GM21447 (cell line): ENCODE measurements around the gene GID8.
A peak's percentile ranks its signal among the peaks of the same experiment; 100 is the strongest.

ENCODE experiments used
- ATAC-seq: cut with Tn5 transposase; IDR thresholded peaks from one replicate; pipeline ENCODE4 v1.9.1; 2021; ENCODE audit not compliant: unreplicated experiment

The GID8 gene

DNA sequence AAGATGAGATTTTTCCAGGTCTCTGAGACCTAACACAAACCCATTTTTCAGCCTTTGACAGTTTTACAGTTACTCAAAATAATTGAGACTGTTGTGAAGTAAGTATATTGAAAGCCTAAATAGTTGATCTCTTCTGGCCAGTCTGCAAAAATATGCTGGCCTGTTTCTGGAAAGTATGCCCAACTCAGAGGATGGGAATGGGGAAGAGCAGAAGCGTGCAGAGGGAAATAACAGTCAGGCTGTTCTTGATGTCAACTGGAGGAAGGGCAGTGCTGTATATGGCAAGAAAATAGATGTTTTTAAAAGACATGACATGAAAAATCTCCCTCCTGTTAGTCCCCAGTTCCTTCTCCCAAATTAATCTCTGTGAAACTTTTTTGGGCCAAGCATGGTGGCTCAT, 3.8 kb downstream of the GID8 start:
- ATAC-seq = no peak

DNA sequence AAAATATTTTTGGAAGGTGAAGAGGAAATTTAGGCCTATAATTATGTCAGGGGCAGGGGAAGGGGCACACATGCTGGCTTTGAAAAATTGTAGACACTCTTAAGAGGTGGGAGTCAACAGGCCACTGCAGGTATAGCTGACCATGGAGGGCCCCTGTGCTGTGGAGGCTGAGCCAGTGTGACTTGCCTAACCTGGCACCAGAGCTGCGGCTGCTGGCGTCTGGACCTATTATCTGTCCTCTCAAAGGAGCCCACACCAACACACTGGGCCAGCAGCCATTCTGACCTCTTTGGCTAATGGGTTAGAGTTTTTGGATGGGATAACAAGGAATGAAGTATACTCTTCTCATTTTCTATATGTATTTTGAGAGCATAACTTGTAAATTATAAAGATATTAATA, 4.5 kb downstream of the GID8 start:
- no peak for ATAC-seq

DNA sequence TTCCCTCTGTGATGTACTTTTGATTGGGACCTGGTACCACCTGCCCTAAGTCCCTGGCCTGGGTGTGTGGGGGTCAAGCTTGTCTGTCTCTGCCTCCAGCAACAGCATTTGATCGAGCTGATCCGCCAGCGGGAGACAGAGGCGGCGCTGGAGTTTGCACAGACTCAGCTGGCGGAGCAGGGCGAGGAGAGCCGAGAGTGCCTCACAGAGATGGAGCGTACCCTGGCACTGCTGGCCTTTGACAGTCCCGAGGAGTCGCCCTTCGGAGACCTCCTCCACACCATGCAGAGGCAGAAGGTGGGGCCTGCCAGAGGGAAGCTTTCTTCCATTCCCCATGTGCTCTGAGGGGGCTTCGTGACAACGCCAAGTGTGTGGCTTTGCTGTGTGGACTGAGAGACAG, 5.4 kb downstream of the GID8 start:
- no peak for ATAC-seq

DNA sequence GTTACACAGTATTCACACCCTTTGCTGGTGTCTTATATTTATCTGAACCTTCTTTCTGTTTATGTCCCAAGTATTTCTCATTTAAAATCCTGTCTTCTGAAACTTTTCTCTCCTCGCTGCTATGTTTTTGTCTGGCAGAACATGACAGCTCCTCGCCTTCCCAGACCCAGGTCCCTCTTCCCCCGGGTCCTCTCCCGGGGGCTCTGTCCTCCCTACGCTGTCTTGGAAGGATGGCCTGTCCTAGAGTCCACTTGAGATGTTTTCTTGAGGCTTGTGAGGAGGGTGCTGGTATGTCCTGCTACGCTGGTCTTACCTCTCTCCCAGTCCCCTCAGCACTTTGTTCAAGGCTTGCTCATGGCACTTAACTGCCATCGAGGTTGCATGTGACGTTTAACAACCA, 6.2 kb downstream of the GID8 start:
- no peak for ATAC-seq

DNA sequence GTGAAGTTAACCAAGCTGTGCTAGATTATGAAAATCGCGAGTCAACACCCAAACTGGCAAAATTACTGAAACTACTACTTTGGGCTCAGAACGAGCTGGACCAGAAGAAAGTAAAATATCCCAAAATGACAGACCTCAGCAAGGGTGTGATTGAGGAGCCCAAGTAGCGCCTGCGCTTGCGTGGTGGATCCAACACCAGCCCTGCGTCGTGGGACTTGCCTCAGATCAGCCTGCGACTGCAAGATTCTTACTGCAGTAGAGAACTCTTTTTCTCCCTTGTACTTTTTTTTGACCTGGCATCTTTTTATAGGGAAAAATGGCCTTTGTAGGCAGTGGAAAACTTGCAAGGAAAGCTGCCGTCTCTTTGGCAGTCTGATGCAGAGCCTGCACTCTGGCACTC, 6.8 kb downstream of the GID8 start:
- ATAC-seq = no peak

DNA sequence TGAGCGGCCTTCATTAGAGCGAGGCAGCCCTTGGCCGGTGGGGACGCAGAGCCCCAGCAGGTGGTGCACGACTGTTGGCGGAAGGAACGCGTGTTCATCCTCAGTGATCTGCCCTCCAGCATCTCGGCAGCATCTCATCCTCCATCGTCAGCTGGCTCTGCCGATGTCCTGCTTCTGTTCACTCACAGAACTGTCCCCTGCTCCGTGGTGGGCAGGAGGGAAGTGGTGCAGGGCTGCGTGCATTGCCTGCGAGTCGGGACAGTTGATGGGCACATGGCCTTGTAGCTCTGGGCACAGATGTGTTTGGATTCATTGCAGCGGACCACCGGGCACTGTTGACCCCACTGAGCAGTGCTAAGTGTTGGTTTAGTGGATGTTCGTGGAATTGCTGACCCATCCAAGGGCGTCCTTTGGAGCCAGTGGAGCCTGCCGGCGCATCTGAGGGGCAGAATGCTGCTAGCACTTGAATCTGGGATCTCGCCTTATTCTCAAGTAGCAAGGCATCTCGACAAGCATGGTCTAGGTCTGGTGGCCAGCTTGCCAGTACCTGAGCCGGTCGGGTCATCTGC, 7.9 kb downstream of the GID8 start:
- ATAC-seq = no peak

DNA sequence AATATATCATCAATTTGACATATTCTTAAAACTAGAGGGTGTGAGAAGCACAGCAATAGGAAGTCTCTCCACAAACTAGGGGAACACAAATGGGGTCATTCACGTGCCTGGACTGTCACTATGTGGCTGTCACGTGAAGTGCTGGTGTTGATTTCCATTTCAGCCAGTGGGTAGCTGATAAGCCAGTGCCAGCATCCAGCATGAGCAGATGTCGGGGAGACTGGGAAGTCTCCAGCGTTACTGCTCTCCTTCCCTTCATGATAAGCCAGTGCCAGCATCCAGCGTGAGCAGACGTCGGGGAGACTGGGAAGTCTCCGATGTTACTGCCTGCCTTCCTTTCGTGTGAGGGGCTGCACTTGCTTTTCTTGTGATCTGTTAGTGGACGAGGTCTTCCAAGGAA, 9.0 kb downstream of the GID8 start:
- no peak for ATAC-seq

DNA sequence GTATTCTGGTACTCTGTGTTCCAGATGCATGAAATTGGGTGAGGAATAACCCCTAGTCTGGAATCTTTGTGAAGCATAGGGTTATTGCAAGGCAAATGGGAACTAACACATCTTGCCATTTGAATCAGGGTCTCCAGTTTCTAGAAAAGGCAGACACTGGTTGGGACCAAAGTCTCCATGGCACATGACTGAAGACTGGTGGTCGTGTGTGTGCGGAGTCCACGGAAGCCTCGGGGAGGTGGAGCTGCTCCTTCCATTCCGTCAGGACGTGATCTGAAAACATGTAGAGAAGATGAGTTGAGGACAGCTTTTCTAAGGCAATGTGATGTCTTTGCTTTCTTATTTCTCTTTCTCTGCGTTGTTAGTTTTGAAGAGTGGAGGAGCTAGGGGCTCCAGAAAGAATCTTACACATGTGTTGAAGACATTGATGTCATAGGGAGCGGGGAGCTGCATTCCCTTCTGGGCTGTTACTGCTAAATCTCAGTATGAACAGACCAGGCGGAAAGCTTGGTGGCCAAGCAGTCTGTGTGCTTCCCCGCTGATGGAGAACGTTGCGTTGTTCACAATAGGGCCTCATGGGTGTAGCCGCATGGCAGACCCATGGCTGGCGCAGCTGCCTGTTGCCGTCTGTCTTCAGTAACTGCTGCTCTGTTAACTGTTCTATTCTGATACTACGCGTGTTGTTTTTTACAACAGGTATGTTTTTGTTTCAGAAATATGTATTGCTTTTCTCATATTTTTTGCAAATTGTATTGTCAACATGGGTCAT, 9.8 kb downstream of the GID8 start:
- ATAC-seq = no peak

DNA sequence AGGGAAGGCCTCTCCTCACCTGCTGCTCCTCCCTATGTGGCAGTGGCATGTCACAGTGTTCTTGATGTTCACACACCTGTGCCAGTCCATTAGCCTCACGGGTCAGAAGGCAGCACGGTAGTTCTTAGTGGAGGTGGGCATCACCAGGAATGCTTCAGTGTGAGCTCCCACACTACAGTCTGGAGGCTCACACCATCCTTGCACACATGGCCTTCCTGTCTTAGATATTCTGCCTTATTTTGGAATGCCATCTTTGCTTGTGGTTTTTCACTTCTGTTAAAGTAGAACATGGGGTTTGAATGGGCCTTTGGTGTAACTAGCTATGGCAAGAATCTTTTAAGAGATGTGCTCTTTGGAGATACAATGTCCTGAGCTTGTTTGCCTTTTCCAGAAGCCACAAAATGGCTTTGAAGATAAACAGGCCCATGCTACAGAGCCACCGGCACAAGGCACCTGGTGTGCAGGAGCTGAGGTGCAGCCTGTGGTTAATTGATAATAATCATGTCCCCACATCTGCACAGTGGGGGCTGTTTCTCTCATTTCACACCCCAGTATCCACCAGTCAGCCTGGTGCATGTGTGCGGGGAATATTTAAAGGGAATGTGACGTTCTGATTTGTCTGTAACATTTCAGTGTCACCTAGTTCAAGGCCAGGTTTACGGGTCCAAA, 11.3 kb downstream of the GID8 start:
- ATAC-seq = no peak

DNA sequence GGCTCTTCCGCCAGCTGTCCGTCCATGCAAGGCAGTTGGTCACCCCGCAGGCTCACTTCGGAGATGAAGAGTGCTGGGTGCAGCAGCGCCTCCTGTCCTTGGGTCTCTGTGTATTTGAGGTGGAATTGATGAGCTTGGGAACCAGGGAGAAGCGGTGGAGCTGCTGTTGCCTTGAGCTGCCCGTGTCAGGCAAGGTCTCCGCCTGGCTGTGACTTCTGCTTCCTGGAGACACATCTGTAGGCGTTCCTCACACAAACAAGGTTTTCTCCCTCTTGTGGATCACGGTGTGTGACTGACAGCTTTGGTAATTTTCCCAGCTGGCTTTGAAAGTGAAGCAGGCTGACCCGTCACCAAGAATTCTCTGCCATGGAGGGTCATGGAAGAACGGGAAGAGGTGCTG, 12.0 kb downstream of the GID8 start:
- ATAC-seq = no peak

DNA sequence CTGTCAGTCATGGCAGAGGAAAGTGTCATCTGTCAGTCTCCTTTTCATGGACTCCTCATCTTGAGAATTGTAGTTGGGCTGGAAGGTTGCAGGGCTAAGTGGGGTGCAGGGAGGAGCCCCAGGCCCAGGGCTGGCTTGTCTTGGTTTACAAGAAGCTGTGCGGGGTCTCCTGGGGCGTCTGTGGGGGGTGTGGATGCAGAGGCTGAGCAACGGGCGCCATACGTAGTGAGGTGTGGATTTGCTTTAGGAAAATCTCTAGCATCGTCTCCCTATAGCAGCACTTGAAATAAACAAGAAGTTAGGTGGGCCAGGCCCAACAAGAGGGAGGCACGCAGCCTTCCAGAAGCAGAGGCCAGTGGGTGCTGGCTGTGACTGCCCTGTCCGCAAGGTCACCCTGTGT, 12.8 kb downstream of the GID8 start:
- no peak for ATAC-seq

DNA sequence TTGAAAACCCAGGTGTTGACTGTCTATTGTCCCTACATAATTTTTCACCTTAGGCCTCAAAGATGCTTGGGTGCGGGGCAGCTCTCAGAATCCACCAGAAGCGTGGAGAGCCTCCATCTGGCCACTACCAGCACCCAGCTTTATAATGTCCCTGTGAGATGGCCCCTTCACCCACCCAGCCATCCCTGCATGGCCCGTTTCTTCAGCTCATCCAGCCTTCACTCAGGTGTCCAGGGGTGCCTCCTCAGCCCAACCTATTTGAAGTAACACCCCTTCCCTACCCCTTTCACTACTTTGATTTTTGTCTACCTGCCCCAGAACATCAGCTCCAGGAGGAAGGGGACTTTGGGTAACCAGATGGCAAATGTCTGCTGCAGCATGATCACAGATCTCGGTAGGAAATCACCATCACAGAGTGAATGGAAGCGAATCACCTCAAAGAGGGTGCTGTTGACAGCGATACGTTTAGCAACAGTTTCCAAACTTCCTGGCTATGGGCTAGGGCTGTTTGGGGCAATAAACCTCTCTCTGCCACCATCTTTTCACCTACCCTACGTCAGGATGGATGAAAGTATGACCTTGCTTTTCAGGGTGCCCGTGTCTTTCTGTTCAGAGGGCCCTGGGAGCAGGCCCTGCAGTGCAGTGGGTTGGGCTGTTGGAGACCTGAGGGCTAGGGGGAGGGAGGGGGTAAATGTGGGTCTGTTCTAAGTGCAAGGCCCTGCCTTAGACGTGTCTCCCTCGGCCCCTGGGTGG, 13.4 kb downstream of the GID8 start:
- no peak for ATAC-seq

DNA sequence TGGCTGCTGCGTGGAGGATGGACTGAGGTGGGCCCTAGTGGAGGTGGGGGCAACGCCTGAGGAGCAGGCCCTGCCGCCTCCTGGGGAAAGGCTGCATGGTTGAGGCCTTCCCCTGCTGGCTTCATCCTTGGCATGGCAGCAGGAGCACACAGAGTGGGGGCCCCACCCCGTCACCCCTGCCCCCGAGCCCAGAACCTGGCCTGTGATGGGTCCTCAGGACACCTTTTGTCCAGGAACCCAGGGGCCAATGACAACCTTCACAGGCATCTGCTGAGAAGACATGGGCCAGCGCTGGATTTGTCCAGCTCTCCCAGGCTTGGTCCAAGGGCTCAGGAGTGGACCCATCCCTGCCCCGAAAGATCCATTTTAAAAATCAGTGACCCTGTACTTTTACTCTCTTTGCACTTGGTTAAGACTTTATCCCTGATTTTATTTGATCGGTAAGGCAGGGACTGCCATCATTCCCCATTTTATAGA, 14.0 kb downstream of the GID8 start:
- ATAC-seq = no peak

DNA sequence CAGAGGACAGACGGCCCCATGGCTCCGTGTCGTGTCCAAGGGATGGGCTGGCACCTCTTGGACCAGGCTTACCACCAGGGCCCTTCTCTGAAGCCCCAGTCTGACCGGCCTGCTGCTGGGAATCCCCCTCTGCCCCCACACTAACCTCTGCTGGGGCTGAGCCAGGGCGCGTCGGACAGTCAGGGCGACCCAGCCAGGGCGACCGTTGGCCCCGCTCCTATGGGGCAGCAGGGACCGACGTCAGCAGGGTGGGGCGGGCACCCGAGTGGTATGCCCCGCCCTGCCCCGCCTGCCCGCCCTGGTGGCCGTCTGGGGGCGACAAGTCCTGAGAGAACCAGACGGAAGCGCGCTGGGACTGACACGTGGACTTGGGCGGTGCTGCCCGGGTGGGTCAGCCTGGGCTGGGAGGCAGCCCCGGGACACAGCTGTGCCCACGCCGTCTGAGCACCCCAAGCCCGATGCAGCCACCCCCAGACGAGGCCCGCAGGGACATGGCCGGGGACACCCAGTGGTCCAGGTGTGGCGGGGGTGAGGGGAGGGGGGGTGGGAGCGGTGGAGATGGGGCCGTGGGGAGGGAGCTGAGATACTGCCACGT, 14.5 kb downstream of the GID8 start, which contains the start of gene SLC17A9:
Gene SLC17A9, plus strand, starts transcription at position 337 of the 595 bp plus-strand sequence. Its CDS starts 122 bp downstream, at position 459.
- peak; percentile 36 for ATAC-seq

DNA sequence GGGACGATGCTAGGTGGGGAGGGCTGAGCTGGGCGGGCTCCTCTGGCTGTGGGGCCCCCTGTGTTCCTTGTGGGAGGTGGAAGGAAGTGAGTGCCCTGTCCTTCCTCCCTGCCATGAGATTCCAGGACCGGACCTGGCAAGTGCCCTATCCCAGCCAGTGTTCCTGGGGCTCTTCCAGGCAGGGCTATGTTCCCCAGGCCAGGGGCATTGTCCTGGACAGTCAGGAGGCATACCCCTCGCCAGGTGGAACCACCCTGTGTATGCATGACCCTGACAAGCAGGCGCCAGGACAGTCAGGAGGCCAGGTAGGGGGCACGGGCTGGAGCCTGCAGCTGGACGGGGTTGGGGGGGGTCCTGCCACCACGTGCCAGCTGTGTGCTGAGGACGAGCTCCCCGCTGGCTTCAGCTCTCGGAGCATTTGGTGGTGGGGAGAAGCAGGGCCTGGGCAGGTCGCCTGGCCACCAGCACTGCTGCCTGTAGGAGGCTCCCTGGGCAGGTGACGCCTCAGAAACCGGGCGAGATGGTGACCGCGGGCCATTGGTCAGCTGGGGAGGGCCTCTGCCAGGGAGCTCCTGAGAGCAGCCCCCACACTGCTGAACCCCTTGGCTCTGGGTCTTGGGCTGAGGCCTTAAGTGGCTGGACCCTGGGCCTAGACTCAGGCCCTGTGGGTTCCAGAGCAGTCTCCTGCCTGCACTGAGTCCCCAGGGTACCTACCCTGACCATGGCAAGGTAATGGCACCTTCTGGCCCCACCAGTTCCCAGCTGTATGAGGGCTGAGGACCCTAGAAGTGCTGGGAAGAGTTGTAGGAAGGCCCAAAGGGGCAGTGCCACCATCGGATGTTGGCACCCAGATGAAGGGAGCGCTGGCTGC, 15.3 kb downstream of the GID8 start:
- ATAC-seq = no peak

DNA sequence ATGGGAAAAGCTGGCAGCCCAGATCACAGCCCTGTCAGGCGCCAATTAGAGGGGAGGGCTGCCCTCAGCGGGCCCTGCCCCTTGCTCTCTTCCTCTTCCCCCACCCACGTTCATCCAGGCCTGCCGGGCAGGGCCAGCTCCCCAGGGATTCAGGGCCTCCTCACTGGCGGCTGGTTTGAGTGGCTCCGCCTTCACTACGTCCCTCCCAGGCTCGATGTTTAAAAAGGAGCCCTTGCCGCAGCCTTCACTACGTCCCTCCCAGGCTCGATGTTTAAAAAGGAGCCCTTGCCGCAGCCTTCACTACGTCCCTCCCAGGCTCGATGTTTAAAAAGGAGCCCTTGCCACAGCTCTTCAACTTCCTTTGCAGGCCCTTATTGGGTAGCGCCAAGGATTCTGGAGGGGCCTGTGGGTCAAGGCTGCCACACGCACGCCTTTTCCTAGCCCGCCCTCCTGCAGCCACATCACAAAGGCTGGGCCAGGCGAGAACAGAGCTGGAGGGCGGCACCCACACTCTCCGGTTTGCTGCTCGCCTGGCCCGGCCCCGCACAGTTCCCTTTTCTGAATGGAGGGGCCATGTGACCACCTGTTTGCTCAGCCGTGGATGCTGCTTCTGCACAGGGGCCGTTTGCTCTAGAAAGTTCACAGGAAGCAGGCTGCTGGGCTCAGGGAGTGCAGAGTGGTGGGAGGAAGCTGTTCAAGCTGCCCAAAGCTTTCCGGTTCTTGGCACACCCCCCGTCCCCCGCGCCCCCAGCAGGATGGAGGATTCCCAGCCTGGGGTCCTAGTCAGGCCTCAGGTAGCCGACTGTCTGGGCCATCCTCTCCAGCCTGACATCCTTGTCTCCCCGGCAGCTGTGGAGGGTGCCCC, 16.1 kb downstream of the GID8 start:
- ATAC-seq = peak; percentile 78

DNA sequence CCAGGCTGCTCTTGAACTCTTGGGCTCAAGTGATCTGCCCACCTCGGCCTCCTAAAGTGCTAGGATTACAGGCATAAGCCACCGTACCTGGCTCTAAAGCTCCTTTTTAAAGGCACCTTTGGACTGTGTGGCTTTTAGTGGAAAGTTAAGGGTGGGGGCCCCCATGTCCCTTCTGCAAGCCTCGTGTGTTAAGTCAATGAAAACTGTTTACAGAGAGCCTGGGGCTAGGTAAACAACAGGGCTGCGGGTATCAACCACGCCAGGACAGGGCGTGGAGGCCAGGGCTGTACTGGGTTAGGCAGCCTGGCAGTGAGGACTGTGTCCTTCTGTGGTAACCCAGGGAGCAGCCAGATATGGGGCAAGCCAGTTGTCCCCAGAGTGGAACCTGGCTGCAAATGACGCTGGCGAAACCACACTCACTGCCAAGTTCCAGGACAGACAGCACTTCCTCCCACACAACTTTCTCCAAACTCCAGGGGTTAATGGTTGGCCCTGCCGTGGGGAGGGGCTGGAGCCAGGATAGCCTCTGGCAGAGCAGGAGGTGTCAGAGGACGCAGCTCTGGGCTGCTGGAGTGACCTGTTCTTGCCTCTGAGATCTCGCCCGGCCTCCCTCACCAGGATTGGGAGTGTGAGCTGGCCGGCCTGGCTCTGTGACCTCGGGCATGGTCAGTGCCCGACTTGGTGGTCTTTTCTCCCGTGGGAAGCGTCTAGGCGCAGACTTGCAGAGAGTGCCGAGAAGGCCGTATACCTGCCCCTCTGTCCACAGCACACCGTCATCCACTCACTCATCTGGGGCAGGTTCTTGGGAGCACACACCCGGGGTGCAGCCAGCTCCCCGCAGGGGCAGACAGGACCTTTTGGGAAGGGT, 17.8 kb downstream of the GID8 start:
- ATAC-seq = no peak
